HG03342 (cell line): Measurements from ENCODE around the gene SLC39A11.
"Not testable (repeated sequence)": the region's sequence is repeated elsewhere in the genome, so short reads cannot be mapped to it uniquely, and the experiment has no call there.

Source experiments
- ATAC-seq: cut with Tn5 transposase; IDR thresholded peaks from one replicate; pipeline ENCODE4 v1.9.1; 2021; ENCODE audit warnings: mild to moderate bottlenecking, moderate library complexity; ENCODE audit not compliant: unreplicated experiment

Gene SLC39A11

DNA sequence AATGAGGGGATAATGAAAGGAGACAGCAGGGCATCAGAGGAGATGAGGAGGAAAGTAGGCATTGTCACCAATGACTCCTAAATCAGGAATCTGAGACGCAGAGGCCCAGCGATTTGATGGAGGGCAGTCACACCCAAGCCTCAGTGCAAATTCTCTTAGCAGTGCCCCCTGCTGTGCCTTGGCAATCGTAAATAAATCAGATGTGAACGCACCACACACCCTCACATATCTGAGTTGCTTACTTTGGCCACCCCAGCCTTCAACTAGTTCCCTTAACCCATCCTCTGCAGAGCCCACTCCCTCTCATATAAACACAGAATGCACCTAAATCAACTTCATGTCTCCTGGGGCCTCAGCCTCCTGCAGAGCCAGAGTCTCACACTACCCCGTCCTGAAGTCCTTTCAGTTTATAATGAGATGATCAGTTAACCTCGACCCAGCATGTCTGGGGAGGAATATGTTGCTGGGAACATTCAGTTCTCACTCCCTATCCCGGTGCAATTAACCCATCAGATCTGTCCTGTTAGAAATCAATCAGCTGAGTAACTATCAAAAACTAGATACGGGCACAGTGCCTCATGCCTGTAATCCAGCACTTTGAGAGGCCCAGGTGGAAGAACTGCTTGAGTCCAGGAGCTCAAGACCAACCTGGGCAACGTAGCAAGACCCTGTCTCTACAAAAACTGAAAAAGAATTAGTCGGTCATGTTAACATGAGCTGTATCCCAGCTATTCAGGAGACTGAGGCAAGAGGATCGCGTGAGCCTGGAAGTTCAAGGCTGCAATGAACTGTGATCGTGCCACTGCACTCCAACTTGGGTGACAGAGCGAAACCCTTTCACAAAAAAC is 78.4 kb downstream of the SLC39A11 start:
- ATAC-seq = no peak

DNA sequence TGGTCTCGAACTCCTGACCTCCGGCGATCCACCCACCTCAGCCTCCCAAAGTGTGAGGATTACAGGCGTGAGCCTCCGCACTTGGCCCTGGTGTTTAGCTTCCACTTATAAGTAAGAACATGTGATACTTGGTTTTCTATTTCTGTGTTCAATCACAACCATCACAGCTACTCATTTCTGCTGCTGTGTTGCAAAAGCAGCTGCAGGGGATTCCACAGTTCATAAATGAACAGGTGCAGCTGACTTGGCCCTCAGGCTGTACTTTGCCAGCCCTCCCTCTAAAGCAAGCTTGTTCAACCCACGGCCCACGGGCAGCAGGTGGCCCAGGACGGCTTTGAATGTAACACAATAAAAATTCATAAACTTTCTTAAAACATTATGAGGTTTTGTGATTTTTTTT is 79.2 kb downstream of the SLC39A11 start:
- ATAC-seq = no peak

DNA sequence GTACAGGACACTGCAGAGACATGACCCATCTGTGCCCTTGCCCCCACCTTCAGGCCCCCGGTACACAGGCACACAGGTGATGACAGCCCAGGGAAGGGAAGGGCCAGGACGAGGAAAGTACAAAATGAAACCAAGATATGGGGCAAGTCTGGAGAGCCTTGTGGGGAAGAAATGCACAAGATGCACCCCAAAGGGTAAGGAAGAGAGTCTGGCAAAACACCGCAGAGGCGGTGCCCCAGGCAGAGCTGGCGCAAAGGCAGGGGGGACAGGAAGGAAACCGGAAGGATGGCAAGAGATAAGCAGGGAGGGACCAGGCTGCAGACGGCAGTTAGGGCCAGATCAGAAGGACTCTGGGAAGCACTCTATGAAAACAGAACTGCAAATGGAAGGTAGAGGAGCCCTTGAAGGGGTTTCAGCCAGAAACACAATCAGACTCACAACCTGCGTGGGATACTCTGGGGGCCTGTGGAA is 81.4 kb downstream of the SLC39A11 start:
- no peak for ATAC-seq

DNA sequence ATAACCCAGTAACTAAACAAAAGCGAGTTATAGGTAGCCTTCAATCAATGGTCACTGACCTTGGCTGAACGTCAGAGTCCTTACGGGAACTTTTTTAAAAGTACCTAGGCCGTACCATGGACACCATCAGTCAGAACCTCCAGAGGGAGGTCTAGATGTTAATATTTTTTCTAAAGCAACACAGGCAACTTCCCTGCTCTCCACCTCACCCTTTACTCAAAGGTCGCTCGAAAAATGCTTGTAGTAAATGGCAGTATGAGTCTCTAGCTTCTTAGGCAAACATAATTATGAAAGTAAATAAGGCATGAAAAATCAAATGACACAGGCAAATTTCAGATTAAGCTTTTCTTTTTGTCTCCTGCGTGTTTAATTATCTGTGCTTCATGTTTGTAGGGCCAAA is 82.1 kb downstream of the SLC39A11 start:
- ATAC-seq = no peak

DNA sequence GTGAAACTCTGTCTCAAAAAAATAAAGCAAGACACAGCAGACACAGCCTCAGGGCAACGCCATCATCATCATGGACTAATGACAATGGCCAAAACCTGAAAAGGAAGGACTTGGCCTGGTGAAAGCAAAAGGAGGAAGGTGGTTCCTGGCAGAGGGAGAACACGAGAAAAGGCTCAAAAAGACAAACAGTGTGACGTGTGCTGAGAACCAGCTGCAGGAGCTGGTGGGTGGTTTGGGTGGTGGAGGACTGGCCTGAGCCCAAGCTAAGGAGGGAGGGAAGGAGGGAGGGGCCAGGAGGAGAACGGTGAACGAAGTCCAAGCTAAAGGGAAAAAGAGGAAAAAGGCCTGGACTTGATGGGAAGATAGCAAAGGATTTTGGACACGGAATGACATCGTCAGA is 85.1 kb downstream of the SLC39A11 start:
- no peak for ATAC-seq

DNA sequence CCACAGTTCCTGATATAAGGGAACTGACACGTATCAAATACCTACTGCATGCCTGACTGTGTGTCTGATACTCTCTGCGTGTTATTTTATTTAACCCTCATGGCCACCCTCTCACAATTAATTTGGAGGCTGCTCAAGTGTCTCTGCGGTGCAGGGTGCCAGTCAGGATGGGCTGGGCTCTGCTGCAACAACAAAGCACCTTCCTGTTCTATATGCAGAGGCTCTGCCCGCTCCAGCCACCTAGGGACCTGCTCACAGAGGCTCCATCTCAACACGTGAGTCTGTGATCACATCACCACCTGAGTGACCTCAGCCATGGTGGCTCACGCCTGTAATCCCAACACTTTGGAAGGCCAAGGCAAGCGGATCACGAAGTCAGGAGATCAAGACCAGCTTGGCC is 87.1 kb downstream of the SLC39A11 start:
- no peak for ATAC-seq

DNA sequence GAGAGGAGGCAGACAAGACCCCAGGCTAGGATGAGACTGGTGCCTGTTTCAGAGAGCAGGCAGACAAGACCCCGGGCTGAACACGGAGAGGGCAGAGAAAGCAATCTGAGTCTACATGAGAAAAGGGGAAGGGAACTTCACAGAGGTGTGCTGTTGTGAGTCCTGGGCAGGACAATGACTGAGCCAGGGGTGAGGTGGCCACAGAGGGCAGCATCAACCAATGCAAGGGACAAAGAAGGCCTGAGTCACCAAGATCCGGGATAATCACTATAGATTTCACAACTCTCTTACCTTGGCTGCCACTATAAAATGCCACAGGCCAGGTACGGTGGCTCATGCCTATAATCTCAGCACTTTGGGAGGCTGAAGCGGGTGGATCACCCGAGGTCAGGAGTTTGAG is 89.0 kb downstream of the SLC39A11 start:
- no peak for ATAC-seq

DNA sequence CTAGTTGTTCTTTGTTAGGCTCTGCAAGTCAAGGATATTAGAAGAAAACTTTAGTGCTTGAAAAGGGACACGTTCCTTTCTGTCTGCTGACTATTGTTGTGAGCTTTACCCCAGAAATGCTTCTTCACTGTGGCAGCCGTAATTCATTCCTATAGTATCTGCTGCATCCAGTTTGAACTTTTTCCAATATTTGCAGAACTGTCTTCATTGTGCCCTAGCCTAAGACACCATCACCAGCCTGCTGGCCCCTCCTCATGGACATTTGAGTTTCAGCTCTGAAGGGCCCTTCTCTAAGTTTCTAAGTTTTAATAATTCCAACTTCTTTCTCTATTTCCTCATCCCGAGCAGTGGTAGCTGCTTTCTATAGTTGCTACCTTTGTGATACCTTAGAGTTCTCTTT is 91.7 kb downstream of the SLC39A11 start:
- no peak for ATAC-seq

DNA sequence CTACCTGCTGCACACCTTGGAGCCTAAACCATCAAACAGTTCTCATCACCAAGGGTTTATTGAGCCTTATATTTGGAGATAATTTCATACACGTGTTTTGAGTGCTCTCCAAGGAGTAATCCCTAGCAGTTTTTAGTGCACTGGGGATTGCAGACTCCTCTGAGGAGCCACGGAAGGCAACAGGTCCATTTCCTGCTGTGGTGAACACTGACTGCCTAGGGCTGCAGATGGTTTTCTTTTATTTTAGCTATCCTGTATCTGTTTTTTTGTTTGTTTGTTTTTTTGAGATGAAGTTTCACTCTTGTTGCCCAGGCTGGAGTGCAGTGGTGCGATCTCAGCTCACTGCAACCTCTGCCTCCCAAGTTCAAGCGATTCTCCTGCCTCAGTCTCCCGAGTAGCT is 93.0 kb downstream of the SLC39A11 start:
- ATAC-seq = not testable (repeated sequence)

DNA sequence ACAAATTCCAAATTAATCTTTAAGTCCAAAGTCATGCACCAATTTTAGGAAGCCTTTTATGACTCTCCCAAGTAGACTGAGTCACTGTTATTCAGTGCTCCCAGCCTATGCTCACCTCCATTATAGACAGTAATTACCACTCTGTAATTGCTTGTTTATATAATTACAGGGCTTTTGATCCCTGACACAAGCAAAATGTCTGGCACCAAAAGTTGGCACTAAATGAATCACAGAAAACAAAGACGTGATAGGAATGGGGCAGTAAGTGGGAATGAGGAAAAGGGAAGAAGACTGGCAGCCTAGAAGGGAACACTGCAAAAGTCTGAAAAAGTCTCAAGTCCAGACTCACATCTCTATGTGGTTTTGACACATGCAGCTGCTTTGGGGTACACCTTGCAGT is 94.1 kb downstream of the SLC39A11 start:
- no peak for ATAC-seq

DNA sequence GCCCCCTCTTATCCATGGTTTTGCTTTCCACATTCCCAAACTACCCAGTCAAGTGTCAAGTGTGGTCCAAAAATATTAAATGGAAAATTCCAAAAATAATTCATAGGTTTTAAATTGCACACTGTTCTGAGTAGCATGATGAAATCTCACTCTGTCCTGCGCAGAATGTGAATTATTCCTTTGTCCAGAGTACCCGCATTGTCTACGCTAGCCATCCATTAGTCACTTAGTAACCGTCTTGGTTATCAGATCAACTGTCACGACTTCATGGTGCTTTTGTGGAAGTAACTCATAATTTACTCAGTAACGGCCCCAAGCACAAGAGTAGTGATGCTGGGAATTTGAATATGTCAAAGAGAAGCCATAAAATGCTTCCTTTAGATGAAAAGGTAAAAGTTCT is 94.9 kb downstream of the SLC39A11 start:
- no peak for ATAC-seq

DNA sequence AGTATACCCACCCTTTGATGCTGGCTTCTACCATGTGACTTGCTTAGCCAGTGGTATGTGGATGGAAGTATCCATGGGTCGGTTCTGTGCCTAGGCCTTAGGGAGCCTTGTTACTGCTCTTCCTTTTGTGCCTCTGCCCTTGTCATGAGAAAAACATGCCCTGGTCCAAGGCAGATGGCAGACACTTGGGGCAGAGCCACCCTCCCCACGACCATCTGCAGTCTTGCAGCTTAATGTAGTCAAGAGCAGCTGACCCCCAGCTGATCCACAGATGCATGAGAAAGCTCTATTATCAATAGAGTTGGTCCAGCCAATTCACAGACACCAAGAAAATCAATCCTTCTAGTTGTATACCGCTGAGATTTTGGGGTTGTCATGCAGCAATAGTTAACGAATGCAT is 95.7 kb downstream of the SLC39A11 start:
- ATAC-seq = no peak

DNA sequence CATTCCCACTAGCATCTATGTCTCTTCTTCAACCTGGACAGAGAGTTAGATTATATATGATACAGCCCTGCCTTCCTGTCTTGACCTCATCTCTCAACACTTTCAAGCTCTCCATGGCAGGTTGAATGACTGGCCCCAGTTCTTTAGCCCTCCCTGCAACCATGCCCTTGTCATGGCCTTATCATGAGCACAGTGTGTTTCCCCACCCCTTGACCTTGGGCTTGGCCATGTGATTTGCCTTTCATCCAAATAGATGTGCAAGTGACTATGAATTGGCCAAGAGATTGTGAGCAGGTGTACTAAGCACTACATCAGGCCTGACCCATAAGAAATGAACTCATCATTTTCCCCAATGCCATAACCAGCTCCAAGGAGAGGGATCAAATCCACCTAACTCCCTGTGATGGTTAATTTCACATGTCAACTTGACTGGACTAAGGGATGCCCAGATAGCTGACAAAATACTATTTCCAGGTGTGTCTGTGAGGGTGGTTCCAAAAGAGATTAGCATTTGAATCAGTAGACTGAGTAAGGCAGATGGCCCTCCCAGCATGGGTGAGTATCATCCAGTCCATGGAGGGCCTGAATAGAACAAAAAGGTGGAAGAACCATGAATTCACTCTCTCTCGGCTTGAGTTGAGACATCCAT is 97.4 kb downstream of the SLC39A11 start:
- ATAC-seq = no peak

DNA sequence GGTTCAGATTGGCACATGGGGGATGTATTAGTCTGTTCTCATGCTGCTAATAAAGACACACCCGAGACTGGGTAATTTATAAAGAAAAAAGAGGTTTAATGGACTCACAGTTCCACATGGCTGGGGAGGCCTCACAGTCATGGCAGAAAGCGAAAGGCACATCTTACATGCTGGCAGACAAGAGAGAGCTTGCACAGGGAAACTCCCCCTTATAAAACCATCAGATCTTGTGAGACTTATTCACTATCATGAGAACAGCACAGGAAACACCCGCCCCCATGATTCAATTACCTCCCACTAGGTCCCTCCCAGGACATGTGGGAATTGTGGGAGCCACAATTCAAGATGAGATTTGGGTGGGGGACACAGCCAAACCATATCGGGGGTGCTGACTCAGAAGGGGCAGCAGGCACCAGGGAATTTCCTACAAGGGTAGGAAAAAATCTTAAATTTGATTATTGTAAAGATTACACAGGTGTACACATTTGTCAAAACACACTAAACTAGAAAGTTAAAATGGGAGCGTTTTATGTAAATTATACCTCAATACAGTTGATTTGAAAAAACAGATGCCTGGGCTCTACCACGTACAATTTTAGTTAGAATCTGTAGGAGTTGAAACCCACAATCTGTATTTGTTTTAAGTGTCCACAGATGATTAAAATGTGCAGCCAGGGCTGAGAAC is 99.6 kb downstream of the SLC39A11 start:
- not testable (repeated sequence) for ATAC-seq

DNA sequence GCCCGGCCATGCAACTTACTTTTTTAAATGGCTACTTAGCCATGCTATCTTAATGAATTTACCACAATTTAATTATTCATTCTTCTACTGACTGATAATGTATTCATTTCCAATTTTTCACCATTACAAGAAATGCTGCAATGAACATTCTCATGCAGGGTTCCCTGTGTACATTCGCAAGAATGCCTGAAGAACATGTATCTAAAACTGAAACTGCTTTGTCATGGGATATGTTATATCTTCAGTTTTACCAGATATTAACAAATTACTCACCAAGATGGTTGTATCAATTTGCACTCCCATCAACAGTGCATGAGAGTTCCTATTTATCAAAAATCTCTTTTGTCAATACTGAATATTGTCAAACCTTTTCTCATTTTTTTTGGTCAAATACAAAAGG is 100.8 kb downstream of the SLC39A11 start:
- ATAC-seq = no peak

DNA sequence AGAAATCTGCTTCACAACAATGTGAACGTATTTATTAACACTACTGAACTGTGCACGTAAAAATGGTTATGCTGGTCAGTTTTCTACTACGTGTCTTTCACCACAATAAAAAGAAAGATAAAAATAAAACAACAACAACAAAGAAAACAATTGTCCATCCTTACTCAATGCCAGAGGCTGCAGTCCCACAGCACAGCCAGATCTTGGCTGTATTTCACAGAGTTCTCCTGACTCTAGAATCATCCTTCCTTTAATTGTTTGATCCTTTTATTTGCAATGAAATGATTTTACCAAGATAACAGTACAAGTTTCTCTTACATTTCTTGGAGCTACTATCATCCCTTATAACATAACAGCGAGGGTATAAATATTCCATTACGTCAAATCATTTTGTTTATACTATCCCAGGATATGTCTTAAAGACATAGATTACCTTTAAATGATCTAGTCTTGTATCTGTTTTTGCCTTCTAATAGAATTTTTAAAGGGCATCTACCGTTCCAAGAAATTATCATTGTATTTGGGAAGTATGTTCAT is 103.3 kb downstream of the SLC39A11 start:
- ATAC-seq = no peak

DNA sequence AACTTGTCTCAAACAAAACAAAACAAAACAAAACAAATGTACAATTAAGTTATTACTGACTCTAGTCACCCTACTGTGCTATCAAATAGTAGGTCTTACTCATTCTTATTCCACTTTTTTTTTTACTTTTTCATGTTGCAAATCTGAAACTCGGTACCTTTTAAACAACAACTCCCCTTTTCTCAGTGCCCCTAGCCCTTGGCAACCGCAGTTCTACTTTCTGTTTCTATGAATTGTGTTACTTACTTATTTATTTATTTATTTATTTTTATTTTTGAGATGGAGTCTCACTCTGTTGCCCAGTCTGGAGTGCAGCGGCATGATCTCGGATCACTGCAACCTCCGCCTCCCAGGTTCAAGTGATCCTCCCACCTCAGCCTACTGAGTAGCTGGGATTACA is 104.0 kb downstream of the SLC39A11 start:
- no peak for ATAC-seq

DNA sequence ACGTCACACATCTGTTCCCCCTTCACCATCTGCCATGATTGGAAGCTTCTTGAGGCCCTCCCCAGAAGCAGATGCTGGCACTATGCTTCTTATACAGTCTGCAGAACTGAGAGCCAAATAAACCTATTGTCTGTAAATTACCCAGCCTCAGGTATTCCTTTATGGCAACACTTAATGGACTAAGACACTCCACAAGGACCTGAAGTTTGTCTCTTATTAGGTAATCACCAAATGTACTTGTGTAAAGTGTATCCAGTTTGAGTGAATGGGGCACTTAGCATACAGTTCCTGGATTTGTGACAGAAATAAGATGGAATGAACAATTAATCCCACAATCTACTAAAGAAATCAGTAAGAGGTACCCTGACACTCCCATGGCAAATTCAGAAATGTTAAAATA is 105.3 kb downstream of the SLC39A11 start:
- ATAC-seq = no peak

DNA sequence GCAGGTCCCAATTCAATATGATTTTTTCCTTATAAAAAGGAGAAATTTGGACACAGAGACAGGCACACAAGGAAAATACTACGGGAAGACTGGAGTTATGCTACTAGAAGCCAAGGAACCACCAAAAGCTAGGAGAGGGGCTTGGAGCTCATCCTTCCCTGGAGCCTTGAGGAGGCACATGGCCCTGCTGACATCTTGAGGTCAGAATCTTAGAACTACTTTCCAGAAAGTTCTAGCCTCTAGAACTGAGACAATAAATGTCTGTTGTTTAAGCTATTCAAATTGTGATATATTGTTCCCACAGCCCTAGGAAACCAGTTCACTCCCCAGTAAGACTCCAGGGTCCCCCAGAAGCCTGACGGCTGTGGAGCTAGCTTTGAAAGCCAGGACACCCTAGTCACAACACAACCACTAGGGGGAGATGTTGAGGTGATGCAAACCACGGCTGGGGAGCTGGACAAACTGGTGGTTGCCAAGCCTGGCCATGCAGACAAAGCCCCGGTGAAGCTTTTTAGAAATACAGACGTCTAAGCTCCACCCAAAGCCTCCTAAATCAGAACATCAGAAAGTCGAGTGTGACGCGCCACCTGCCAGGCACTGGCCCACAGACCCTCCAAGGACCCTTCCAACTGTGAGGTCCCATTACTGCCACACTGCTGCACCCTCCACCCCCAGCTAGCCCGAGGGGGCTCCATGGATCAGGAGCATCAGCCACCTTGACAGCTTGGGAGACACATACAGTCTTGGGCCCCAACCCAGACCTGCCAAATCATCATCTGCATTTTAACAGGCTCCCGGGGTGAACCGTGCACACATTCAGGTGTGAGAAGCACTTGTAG is 106.4 kb downstream of the SLC39A11 start:
- ATAC-seq = peak; percentile 88

DNA sequence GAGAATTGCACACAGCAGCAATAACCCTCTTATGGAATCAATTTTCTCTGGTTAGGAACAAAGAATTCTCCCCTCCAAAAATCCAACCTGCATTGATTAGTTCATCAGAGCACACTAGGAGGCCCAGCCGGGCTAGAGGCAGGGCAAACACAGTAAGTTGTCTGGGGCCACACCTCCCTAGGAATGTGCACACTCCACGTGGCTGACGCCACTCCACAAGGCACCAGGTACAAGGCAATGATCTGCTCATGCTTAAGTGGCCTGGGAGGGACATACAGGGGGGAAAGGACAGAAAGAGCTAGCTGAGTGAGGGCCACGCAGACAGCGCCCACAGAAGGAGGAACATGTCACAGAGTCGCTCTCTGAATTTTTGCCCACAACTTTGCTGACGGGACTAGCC is 107.6 kb downstream of the SLC39A11 start:
- no peak for ATAC-seq
